ENCODE measurements around the gene STARD6.
A peak's percentile ranks its signal among the peaks of the same experiment; 100 is the strongest.
"Not testable (repeated sequence)": the region's sequence is repeated elsewhere in the genome, so short reads cannot be mapped to it uniquely, and the experiment has no call there.

The STARD6 gene

DNA sequence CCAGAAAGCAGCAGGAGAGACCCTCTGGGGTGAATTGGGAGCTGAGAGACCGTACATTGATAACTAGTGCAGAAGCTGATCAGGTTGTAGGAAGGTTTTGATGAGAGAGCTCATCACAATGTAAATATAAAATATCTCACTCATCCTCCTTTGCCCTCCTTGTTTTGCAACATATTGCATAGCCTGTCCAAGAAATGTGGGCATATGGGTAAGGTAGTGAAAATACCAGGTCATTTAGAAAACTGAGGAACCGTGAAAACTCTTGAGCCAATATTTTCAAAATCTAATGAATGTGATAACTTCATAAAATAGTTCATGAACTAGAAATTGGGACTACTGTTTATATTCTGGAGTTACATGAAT lies 31.5 kb upstream of the STARD6 start:
- no peak for DNase-seq (ENCODE audit: low read depth in 2 of 2)
- H3K4me3 ChIP-seq (replicated peaks in 1 of 2; ENCODE audit: low read depth in 2 of 2, low read length in 2 of 2), result no peak overlapping the region
- TF ChIP-seq, protein P1, sequence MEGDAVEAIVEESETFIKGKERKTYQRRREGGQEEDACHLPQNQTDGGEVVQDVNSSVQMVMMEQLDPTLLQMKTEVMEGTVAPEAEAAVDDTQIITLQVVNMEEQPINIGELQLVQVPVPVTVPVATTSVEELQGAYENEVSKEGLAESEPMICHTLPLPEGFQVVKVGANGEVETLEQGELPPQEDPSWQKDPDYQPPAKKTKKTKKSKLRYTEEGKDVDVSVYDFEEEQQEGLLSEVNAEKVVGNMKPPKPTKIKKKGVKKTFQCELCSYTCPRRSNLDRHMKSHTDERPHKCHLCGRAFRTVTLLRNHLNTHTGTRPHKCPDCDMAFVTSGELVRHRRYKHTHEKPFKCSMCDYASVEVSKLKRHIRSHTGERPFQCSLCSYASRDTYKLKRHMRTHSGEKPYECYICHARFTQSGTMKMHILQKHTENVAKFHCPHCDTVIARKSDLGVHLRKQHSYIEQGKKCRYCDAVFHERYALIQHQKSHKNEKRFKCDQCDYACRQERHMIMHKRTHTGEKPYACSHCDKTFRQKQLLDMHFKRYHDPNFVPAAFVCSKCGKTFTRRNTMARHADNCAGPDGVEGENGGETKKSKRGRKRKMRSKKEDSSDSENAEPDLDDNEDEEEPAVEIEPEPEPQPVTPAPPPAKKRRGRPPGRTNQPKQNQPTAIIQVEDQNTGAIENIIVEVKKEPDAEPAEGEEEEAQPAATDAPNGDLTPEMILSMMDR (IDR thresholded peaks at IDR 0.05; ENCODE audit: low read depth, low read length), result no peak

DNA sequence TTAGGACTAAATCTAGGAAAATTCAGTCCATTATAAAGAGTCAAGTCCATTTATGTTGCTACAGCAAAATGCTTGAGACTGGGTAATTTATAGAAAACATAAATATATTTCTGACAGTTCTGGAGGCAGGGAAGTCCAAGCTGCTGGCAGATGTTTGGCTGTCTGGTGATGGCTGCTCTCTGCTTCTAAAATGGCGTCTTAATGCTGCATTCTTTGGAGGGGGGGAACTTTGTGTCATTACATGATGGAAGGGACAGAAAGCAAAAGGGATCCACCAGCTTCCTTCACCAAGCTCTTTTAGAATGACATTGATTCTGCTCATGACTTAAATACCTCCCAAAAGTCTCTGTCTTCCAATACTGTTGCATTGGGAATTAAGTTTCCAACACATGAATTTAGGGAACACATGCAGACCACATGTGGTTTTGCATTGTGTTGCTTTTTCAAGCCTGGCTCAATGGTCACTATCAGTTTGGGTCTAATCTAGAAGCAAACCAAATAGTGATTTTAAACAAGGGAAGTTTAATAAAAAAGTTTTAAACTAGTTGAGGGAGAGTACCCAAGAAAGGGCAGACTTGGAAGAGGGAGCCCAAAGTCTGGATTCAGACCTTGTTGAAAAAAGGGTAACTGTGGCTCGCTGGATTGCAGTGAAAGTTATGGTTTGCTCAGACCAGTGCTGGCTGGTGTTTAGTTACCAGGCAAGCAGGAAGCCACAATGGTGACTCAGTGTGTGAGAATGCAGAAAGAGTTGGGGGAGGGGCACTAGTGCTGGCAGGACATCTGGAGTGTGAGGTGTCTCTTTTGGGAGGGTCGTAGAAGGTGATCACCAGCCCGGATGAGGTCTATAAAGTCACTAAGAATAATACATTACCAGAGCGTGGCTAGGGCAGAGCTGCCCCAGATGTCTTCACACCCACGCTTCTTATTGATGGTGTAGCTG lies 30.8 kb upstream of the STARD6 start:
- DNase-seq (ENCODE audit: low read depth in 2 of 2), result peak; percentile 79 to 91
- TF ChIP-seq, protein P1 (IDR thresholded peaks at IDR 0.05; ENCODE audit: low read depth, low read length), result no peak
- H3K4me3 ChIP-seq (replicated peaks in 1 of 2; ENCODE audit: low read depth in 2 of 2, low read length in 2 of 2), result no peak overlapping the region

DNA sequence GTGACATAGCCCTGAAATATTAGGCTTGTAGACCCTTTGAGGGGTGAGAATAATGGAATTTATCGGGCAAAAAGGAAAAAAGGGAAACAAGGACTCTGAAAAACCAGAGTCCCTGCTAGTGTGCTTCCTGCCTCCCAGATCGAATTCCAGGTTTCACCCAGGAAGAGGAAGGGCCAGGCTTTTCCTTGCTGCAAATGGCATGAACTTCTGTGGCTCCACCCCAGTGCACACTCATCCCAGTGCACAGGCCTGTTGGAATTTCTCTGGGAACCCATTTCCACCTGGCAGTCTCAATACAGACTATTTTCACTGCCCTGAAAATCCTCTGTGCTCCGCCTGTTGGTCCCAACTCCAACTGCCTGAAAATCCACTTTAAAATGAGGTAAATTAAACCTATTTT lies 30.0 kb upstream of the STARD6 start:
- TF ChIP-seq, protein P1 (IDR thresholded peaks at IDR 0.05; ENCODE audit: low read depth, low read length), result no peak
- H3K4me3 ChIP-seq (replicated peaks in 1 of 2; ENCODE audit: low read depth in 2 of 2, low read length in 2 of 2), result no peak overlapping the region
- DNase-seq (ENCODE audit: low read depth in 2 of 2), result peak in 1 of 2 donors; percentile 31

DNA sequence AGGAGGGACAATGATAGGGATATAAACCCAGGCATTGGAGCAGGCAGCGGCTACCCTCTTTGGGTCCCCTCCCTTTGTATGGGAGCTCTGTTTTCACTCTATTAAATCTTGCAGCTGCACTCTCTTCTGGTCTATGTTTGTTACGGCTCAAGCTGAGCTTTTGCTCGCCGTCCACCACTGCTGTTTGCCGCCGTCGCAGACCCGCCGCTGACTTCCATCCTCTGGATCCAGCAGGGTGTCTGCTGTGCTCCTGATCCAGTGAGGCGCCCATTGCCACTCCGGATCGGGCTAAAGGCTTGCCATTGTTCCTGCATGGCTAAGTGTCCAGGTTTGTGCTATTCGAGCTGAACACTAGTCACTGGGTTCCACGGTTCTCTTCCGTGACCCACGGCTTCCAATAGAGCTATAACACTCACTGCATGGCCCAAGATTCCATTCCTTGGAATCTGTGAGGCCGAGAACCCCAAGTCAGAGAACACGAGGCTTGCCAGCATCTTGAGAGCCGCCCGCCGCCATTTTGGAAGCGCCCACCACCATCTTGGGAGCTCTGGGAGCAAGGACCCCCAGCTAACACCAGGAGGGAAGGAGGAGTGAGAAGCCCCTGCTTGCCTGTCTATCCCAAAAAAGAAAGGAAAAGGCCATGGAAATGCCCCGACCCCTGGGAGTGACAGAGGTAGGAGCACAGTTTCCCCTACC lies 29.3 kb upstream of the STARD6 start:
- DNase-seq (ENCODE audit: low read depth in 2 of 2), result not testable (repeated sequence)

DNA sequence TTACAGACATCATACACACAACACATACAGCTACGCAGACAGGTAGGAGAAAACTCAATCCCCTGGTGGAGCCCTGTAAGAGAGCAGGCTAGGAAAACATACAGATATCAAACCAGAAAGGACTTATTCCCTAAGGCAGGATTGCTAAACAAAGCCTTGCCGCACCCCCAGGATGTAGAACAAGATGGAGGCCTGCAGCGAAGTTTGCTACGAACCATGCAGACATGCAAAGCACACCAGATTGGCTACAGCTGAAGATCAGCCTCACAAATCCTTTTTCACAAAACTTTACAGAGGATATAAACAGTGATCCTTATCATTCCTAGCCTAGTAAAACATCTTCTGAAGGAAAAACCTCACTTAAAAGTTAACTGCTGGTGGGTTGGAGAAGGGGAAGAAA lies 28.4 kb upstream of the STARD6 start:
- TF ChIP-seq, protein P1 (IDR thresholded peaks at IDR 0.05; ENCODE audit: low read depth, low read length), result no peak
- H3K4me3 ChIP-seq (replicated peaks in 1 of 2; ENCODE audit: low read depth in 2 of 2, low read length in 2 of 2), result no peak overlapping the region
- DNase-seq (ENCODE audit: low read depth in 2 of 2), result no peak

More for the DNA sequence above, 29.3 kb upstream of the STARD6 start:
- not testable (repeated sequence) for H3K4me3 ChIP-seq (replicated peaks in 1 of 2; ENCODE audit: low read depth in 2 of 2, low read length in 2 of 2)

DNA sequence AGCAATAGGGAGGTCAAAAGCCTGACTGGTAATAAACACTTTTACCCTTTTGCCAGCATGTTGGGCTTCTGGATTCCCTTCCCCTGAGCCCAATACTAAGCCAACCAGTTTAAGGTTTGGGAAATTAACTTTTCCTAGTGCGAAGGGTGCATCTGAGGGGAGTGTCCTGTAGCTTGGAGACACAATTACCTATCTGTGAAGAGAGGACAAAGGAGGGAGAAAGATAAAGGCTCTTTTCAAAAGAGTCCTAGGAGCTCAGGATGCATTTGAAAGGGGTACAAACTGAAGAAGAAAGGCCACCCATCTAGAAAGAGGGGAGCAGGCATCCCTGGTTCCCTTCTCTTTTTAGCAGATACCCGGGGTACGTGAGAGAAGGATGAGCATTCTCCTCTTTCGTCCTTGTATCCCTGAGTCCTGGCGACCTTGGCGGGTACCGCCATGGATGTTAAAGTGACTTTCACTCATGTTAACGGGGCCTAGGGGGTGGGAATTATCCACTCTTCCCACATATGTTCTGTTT lies 25.1 kb upstream of the STARD6 start:
- no peak for DNase-seq (ENCODE audit: low read depth in 2 of 2)

More for the DNA sequence above, 25.1 kb upstream of the STARD6 start:
- TF ChIP-seq, protein P1 (IDR thresholded peaks at IDR 0.05; ENCODE audit: low read depth, low read length), result no peak
- no peak overlapping the region for H3K4me3 ChIP-seq (replicated peaks in 1 of 2; ENCODE audit: low read depth in 2 of 2, low read length in 2 of 2)

Measured in cardiac fibroblast (primary cell).